Measurements from ENCODE around the gene MAMLD1.
"Not testable (repeated sequence)": the region's sequence is repeated elsewhere in the genome, so short reads cannot be mapped to it uniquely, and the experiment has no call there.

MAMLD1 gene, protein sequence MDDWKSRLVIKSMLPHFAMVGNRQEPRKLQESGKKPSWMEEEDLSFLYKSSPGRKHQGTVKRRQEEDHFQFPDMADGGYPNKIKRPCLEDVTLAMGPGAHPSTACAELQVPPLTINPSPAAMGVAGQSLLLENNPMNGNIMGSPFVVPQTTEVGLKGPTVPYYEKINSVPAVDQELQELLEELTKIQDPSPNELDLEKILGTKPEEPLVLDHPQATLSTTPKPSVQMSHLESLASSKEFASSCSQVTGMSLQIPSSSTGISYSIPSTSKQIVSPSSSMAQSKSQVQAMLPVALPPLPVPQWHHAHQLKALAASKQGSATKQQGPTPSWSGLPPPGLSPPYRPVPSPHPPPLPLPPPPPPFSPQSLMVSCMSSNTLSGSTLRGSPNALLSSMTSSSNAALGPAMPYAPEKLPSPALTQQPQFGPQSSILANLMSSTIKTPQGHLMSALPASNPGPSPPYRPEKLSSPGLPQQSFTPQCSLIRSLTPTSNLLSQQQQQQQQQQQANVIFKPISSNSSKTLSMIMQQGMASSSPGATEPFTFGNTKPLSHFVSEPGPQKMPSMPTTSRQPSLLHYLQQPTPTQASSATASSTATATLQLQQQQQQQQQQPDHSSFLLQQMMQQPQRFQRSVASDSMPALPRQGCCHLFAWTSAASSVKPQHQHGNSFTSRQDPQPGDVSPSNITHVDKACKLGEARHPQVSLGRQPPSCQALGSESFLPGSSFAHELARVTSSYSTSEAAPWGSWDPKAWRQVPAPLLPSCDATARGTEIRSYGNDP

DNA sequence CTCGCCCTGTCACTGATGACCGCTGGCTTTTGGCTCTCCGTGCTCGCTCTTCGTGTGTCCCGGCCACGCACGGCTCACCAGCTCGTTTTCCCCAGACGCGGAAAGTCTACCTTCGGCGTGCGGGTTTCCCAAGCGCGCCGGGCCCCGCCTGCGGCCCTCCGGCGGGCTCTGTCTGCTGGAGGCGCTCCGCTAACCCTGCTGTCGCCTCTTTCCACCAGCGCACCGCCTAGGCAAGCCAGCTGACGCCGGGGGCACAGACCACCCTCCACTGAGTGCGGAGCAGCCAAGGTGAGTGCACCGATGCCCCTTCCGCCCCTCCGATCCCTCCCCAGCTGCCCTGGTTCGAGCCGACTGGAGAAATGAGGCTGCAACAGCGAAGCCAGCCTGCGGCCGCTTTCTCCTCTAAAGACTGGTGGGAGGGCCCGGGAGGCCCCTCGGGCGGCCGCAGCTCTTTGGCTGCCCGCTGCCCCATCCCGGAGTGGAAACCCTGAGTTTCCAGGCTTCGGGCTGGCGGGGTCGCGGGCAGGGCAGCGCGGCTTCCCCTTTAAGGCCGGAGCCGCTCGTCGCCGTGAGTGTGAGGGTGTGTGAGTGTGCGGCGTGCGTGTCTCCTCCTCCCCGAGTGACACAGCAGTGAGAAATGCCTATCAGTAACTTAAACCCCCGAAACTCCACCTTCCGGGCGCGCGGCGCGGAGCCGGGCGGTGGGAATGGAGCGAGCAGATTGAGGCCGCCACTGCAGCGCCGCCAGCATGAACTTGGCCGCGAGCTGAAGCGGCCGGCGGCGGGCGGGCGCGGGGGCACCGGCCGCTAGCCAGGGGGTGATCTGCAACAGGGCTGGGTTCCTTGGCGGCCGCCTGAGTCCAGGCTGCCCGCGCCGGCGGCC lies at the start of gene MAMLD1:
MAMLD1 (plus strand) TSS at position 719 of the 883 bp plus-strand sequence. CDS start 82,200 bp downstream, outside the sequence.
- DNase-seq (ENCODE audit: extremely low read depth in 1 of 2, low read depth in 1 of 2), result peak in 1 of 2 donors; percentile 43

DNA sequence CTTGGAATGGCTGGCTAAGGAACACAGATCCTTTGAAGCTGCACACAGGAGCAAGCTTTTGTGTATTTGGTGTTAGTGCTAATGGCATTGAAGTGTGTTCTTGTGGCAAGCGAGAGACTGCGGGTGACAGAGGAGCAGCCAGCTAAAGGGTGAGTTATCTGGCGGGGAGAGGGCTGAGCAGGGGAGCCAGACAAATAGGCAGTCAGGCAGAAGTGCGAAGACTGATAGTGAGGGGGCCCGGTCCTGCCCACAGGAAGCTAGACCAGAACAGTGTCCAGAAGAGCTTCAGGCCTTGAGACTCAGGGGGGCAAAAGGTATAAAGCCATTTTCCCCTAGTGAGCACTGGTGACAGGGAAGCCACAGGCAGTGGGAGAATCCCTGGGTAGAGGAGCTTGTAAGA lies 49.6 kb upstream of the MAMLD1 start:
- DNase-seq (ENCODE audit: extremely low read depth in 1 of 2, low read depth in 1 of 2), result no peak

DNA sequence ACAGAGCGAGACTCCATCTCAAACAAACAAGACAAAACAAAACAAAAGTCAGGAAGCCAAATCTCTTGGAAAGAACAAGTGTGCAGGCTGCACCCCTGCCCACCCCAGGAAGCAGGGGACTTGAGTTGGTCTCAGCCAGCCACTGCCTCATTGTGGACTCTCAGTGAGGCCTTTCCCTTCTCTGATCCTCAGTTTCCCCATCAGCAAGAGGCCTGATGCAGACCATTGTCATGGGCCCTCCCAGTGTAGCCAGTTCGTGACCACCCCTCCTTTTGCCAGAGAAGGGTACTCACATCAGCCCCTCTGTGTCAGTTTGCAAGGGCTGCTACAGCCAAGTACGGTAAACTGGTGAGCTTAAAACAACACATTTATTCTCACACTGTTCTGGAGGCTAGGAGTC lies 48.9 kb upstream of the MAMLD1 start:
- no peak for DNase-seq (ENCODE audit: extremely low read depth in 1 of 2, low read depth in 1 of 2)

DNA sequence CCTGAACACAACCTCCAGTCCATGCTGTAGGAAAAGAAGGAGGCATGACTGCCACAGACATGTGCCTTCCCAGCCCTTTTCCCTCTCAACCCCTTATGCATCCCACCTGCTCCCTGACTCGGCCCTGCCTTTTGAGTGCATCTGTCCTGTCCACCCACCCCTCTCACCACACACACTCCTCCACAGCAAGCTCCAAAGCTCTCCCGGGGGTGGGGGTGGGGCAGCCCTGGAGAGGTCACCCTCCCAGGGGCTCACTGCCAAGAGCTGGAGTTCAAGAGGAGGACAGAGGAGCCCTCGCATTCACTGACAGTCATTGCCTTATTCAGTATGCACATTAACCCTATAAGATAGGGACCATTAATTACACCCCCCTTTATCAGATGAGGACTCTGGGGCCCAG lies 46.6 kb upstream of the MAMLD1 start:
- no peak for DNase-seq (ENCODE audit: extremely low read depth in 1 of 2, low read depth in 1 of 2)

DNA sequence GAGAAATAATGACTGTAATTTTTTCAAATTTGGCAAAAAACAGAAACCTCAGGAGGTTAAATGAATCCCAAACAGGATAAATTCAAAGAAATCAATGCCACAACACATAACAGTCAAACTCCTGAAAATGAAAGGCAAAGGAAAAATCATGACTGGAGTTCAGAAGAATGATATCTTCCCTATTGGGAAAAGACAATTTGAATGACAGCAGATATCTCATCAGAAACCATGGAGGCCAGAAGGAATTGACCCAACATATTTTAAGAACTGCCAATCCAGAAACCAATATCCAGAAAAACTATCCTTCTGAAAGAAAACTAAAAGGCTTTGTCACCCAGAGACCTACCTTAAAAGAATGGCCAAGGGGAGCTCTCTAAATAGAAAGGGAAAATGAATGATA lies 40.1 kb upstream of the MAMLD1 start:
- no peak for DNase-seq (ENCODE audit: extremely low read depth in 1 of 2, low read depth in 1 of 2)

DNA sequence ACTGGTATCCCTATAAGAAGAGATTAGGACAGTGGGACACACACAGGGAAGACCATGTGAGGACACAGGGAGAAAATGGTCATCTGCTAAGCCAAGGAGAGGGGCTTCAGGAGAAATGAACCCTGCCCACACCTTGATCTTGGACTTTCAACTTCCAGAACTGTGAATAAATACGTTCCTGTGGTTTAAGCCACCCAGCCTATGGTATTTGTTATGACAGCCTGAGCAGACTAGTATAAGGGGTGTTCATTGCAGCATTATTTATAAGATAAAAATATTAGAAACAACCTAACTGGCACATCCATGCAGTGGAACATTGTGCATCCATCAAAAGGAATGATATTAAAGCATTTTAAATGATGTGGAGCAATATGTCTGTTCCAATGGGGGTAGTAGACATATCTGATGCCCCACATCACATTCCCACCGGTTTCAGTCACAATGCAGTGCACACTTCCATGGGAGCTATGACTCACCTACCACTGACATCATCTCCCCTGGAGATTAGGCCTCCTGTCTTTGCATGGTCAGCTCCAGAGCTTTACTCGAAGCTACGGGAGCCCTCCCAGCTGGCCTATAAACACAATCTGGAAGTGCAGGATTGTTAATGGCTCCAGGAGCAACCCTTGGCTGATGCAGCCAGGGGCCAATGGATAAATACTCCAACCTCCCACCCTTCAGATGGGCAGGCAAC lies 38.9 kb upstream of the MAMLD1 start:
- DNase-seq (ENCODE audit: extremely low read depth in 1 of 2, low read depth in 1 of 2), result no peak

DNA sequence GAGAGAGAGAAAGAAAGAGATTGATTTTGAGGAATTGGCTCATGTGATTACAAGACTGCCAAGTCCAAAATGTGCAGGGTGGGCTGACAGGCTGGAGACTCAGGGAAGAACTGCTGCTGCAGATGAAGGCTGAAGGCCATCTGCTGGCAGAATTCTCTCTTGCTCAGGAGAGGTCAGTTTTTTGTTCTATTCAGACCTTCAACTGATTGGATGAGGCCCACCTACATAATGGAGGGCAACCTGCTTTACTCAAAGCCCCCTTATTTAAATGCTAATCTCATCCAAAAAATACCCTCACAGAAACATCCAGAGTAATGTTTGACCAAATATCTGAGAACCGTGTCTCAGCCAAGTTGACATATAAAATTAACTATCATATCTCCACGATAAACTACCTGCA lies 38.2 kb upstream of the MAMLD1 start:
- DNase-seq (ENCODE audit: extremely low read depth in 1 of 2, low read depth in 1 of 2), result no peak

DNA sequence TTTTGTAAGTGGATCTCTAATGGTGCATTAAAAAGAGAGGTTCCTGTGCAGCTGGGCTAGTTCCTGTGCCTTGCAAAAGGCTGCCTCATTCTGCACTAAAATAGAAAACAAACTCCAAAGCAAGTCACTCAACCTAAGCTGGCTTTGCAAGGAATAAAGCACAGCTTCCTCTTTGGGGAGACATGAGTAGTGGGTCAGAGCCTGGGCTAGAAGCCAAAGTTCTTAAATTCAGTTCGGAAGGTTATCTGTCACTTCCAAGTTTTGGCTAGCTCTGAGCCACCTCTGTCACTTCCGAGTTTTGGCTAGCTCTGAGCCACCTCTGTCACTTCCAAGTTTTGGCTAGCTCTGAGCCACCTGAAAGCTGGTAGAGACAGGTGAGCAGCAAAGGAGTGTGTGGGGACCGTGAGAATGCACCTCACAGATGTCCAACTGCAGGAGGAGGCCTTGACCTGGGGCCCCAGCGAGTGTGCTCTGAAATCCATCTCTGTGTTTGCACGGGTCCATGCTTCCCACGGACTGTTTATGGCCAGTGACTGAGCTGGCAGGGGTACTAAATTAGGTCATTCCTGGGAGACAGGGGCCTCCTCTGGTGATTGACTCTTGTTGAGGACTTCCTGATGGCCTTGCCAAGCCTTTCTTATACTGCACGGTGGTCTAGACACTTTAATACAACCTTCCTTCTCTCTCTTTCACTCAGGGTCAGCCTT lies 36.4 kb upstream of the MAMLD1 start:
- DNase-seq (ENCODE audit: extremely low read depth in 1 of 2, low read depth in 1 of 2), result no peak

DNA sequence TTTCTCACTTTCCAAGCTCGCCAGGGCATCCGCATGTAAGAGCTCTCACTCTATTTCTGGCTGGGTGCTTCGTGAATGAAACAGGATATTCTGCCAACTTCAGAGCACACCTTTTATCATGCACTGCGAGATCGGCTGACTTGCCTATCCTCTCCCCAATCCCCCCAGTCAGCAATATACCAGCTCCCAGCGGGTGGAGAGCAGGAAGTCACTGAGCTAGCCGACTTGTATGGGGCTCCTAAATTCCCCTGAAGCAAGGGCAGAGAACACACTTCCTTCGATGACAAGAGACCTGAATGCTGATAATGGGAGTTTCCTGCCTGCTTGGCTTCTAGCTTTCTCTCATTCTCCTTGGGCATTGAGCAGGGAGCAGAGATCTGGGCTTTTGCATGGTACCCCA lies 33.8 kb upstream of the MAMLD1 start:
- DNase-seq (ENCODE audit: extremely low read depth in 1 of 2, low read depth in 1 of 2), result no peak

DNA sequence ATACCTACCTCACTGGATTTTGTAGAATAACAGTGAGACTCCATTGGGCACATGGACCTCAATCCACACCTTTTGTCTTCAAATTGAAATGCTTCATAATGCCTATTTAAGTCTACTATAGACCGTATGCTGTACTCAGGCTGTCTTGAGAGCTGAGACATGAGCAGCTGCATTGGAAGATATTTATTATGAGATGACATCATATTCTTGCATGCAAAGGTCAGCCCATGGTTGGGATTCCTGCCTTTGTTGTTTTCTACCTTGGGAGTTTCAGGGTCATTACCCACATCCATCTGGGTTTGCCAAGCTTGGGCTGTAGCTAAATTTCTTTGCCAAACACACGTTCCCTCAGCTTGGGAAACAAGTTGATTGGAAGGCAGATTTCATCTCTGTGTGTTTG lies 33.2 kb upstream of the MAMLD1 start:
- DNase-seq (ENCODE audit: extremely low read depth in 1 of 2, low read depth in 1 of 2), result no peak

DNA sequence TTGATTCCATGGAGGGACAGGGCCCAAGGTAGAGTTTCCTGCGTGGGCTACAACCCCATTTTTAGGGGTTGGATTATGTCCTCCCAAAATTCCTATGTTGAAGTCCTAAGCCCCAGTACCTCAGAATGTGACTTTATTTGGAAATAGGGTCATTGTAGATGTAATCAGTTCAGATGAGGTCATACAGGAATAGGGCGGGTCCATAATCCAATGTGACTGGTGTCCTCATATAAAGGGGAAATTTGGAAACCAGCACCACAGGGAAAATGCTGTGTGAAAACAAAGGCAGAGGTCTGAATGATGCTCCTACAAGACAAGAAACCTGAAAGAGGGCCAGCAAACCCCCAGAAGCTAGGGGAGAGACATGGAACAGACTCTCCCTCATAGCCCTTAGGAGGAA lies 31.1 kb upstream of the MAMLD1 start:
- no peak for DNase-seq (ENCODE audit: extremely low read depth in 1 of 2, low read depth in 1 of 2)

DNA sequence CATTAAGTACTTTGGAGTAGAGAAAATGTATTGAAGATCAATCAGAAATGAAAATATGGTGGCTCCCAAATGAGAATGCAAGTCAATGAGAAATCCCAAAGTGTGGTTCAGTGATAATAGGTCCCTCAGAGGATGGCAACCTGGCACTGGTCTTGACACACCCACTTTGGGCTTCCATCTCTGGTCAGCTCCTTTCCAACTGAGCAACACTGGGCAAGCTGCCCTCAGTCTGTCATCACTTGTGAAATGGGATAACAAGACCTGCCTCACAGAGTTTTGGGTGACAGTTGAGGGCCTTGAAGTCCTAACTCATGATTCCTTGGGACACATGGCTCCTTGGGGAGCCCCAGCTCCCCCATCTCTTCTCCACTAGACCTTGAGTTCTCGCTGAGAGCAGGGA lies 29.0 kb upstream of the MAMLD1 start:
- no peak for DNase-seq (ENCODE audit: extremely low read depth in 1 of 2, low read depth in 1 of 2)

DNA sequence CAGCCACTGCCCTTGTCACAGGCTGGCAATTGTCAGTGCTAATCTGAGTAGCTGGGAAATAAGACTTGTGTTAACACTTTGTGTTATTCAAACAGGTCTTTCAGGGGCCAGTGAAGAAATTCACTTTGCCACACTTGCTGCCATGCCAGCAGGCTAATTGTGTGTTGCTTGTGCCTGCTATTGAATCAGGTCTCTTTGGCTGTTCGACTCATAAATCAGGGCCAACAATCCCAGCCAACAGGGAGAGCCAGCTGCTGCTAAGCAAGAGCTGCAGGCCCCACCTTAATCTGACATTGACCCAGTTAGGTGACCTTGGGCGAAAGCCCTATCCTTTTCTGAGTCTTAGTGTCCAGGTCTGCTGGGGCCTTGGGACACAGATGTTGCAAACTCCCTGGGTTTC lies 28.1 kb upstream of the MAMLD1 start:
- DNase-seq (ENCODE audit: extremely low read depth in 1 of 2, low read depth in 1 of 2), result no peak

DNA sequence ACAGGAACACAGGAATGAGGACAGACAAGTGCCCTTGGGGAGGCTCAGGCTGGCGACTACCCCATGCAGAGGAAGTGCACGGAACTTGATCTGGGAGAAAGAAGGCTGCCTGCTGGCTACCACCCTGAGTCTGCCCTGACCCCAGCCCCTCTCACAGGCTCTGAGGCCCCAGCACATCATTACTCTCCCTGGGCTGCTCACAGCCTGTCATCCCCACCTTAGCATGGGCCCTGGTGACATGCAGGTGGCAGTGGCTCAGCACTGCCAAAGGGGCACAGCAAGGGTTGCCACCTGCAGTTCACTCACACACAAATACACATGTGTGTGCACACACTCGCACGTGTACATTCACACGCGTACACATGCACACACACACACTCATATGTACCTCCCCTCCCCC lies 26.1 kb upstream of the MAMLD1 start:
- no peak for DNase-seq (ENCODE audit: extremely low read depth in 1 of 2, low read depth in 1 of 2)

DNA sequence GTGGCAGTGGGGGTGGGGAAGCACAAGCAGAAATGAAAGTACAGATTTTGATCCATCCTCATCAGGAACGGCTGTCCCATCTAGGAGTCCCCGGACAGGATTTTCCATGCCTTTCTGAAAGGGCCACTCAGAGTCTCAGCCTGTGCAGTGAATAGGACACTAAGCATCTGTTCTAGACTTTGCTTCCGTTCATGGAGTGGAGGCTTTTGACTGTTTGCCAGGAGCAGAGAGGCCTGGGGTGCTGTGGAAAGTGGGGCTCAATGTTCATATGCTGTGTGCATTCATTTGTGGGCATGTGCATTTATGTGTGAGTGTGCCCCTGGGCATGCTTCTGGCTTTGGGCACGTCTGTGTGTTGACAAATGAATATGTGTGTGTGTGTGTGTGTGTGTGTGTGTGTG lies 25.6 kb upstream of the MAMLD1 start:
- no peak for DNase-seq (ENCODE audit: extremely low read depth in 1 of 2, low read depth in 1 of 2)

DNA sequence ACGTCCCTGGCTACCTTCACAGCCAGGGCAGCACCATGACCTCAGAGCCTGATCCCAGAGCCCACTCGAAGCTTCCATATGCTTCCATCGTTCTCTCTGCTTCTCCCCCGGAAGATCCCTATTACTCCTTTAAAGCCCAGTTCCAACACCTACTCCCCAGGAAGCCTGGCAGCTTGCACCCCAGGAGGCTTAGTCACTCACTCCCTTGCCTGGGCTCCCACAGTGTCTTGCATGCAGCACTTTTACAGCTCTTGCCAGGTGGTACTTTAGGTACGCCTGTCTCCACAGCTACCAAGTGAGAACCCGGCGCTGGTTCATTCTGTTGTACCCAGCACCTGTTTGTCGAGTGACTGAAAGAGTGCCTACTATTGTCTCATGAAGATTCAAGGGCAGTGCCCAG lies 24.5 kb upstream of the MAMLD1 start:
- no peak for DNase-seq (ENCODE audit: extremely low read depth in 1 of 2, low read depth in 1 of 2)

DNA sequence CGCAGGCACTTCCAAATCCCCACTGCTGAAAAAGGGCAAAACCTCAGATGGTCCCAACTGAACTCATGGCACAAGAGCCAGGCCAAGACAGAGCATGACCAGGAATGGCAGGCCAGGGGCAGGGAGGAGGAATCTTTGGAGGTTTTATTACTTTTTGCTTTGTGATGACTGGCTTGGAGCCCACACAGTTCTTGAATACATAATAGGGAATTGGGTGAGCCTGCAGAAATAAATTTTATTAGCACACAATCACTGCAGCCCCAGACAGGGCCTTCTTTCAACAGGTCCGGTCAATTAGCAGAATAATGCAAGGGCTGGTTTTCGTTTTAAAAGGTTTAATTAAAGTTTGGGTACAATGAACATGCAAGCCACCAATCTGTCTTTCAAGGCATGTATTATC lies 23.4 kb upstream of the MAMLD1 start:
- no peak for DNase-seq (ENCODE audit: extremely low read depth in 1 of 2, low read depth in 1 of 2)

DNA sequence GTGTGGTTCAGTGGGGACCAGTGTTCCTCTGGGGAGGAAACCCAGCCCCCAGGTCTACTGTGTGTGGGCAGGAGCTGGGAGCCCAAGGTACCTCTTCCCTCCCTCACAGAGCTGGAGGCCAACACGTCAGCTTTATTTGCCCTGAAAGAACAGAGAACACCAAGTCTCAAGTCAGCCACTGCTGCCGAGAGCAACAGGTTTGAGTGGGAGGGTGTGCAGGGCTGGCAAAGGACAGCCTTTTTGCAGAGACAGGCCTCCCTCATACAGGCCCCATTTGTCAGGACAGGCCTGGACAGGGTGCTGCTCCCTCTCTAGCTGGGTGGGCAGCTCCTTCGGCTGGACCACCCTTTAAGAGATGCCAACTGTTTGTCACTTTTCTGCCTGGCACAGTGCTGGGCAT lies 22.8 kb upstream of the MAMLD1 start:
- DNase-seq (ENCODE audit: extremely low read depth in 1 of 2, low read depth in 1 of 2), result not testable (repeated sequence)

DNA sequence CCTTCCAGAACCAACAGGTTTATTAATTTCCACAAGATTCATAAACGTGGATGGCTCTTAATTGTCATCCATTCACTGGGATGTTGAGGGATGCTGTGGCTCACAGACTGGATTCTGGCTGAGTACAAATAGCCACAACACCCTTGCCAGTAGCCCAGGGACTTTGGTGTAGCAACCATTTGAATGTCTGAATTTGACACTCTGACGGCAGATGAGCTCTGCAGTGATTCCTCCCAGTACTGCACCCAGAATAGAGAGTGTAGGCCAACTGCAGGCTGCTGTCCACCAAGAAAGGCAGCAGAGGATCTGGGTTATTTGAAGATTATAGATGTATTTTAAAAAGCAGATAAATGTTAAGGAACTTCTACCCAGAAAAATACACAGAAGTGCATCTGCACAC lies 15.6 kb upstream of the MAMLD1 start:
- DNase-seq (ENCODE audit: extremely low read depth in 1 of 2, low read depth in 1 of 2), result no peak

DNA sequence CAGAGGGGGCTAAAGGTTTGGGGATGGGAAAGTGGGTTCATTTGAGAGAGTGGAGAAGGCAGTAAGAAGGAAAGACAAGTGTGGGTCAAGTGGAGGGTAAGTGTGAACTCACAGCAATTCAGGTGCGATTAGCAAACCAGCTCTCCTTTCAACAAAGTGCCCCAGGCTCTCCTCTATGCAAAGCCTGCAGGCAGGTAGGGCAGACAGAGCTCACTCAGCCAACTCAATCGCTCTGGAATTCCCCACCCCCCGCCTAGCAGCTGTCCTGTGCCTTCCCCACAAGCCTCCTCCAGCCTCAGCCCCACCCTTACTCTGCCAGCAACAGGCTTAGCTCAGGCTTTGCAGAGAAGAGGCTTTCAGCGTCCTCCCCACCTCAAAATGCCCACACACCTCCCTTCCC lies 14.8 kb upstream of the MAMLD1 start:
- no peak for DNase-seq (ENCODE audit: extremely low read depth in 1 of 2, low read depth in 1 of 2)

Measured in stimulated activated CD8-positive, alpha-beta memory T cell treated with anti-CD3 and anti-CD28 coated beads, Interleukin-7, amount 100 ng/mL, for 48 hours (primary cell).